Breast epithelium (tissue), 3 donors: ENCODE measurements around the gene PRMT1.

Source experiments
- CTCF ChIP-seq, 3 donors: fragments of 450-650 bp; IDR thresholded peaks; one replicate each; pipeline ENCODE4 v1.5.1; 2016 to 2017; ENCODE audit warnings: antibody characterized with exemption in 3 of 3, mild to moderate bottlenecking in 3 of 3, moderate library complexity in 3 of 3
- POLR2A ChIP-seq: fragments of 450-650 bp; IDR thresholded peaks from one replicate; pipeline ENCODE4 v1.6.1; 2016; ENCODE audit warnings: antibody characterized with exemption, mild to moderate bottlenecking, moderate library complexity
- POLR2AphosphoS5 ChIP-seq, 3 donors: sonication (generic); formaldehyde crosslinking; IDR thresholded peaks; one replicate each; pipeline ENCODE4 v1.6.1; 2017; ENCODE audit warnings: antibody characterized with exemption in 3 of 3

- no peak for TF ChIP-seq POLR2A
- no peak for TF ChIP-seq CTCF (IDR thresholded peaks at IDR 0.05)
- TF ChIP-seq POLR2AphosphoS5 (IDR thresholded peaks at IDR 0.05), result no peak
These were observed 50.4 kb downstream of the PRMT1 start for GRCh38 chr19:49727217-49728030.
